HL-60/S4 treated with phorbol 12-myristate 13-acetate at 8.2 ng/mL for 4 days and 3 days (cell line): ENCODE measurements around the gene ADAMTSL2.

Source experiments
- in situ Hi-C: fragments of 300-500 bp; cut with MboI; formaldehyde crosslinking; loops from 2 replicates; pipeline ENCODE4 v1.15.0; 2022; ENCODE audit warnings: low sequenced_read_pairs

Gene ADAMTSL2

GRCh38 chr9:133534346-133535291, at the start of gene ADAMTSL2:
Gene ADAMTSL2 (plus strand): TSS chr9:133534704. CDS start chr9:133536713, 2,009 bp downstream.
- in situ Hi-C loops, result loop anchor here (10.0 kb wide), 1 partner anchor 180 kb away; no protein-coding TSS in a partner anchor

- in situ Hi-C loops, result loop anchor here (25.0 kb wide), 1 partner anchor 298 kb away; no protein-coding TSS in a partner anchor
Measured at GRCh38 chr9:133485531-133486260, 48.8 kb upstream of the ADAMTSL2 start.

GRCh38 chr9:133487331-133487725, 47.2 kb upstream of the ADAMTSL2 start:
- in situ Hi-C loops, result loop anchor here (25.0 kb wide), 1 partner anchor 300 kb away; no protein-coding TSS in a partner anchor

- in situ Hi-C loops, result loop anchor here (25.0 kb wide), 1 partner anchor 301 kb away; no protein-coding TSS in a partner anchor
Measured at GRCh38 chr9:133488686-133489252, 45.7 kb upstream of the ADAMTSL2 start.

DNA sequence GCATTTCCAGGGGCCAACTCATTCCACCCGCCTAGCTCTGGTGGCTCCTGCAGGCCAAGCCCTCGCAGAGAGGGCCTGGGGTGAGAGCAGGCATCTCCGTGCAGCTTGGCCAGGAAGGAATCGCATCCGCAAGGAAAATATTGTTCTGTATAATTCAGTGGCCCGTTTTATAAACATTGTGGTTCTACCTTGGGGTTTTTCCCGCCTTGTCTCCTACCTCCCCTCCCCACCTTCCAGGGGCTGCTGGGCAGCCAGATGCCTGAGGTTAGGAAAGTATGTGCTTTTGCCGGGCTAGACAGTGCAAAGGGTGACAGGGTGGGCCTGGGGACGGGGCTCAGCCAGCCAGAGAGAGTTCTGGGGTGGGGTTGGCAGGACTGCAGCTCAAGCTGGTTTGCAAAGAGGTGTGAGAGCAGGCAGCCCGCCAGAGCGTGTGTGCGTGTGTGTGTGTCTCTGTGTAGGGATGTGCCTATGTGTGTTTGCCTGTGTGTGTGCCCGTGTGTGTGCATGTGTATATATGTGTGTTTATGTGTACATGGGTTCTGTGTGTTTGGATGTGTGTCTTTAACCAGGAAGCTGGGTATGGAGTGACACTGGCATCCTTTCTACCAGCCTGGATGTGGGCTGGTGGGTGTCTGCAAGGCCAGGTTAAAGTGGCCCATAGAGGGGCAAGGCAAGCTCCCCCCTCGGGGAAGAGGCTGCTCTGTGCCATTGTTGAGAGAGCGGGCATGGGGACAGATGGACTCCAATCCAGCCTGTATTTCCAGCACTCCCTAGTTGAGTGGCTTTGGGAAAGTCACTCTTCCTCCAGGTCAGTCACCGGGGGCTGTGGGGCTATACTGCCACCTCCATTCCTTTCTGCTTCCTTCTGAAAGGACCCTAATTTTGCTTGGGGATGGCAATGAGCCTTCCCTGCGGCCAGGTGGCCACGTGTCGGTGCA, 45.0 kb upstream of the ADAMTSL2 start:
- in situ Hi-C loops, result loop anchor here (25.0 kb wide), 1 partner anchor 302 kb away; no protein-coding TSS in a partner anchor

DNA sequence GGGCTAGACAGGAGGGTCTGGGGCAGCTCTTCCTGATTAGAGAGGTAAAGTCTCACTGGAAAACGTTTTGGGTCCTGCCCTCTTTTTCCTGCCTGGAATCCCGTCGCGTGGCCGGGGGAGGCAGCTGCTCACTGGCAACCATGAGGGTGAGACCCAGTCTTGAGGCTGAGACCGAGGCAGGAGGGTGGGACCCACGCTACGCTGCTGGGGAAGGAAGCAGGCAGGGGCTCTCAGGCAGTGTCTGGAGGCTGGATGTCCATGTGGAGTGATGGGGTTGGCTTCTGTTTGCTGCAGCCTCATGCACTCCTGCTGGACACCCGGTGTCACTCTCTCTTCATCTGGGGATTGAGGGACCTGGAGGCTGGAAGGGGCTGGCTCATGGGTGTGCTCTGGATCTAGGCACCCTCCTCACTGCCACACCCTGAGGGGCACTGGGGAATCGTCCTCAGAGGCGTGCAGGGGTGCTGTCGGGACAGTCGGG, 44.3 kb upstream of the ADAMTSL2 start:
- in situ Hi-C loops, result loop anchor here (25.0 kb wide), 1 partner anchor 303 kb away; no protein-coding TSS in a partner anchor

DNA sequence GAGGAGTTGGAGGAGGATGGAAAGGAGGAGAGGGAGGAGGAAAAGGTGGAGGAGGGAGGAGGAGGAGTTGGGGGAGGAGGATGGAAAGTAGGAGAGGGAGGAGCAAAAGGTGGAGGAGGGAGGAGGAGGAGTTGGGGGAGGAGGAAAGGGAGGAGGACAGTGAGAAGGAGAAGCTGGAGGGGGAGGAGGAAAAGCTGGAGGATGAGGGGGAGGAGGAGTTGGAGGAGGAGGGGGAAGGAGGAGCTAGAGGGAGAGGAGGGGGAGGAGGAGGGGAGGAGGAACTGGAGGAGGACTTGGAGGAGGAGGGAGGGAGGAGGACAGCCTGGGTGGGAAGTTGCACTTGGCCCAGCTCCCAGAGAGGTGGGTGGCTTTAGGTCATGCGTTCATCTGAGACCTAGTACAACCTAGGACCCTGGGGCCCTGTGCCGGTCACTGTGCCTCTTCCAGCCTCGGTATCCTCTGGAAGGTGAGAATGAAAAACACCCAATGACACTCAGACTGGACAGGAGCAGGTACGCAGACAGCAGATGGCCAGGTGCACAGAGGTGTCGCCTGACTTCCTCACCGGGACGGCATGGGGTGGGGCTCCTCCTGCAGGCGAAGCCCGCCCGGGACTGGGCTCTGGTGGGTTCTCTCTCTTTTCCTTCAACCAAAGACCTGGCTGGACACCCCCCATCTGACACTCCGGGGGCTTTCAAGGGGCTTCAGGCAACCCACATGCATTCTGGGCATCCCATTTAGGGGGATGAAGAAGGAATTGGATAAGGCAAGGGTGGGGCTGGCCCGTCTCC, 43.4 kb upstream of the ADAMTSL2 start:
- in situ Hi-C loops, result loop anchor here (25.0 kb wide), 1 partner anchor 304 kb away; no protein-coding TSS in a partner anchor

- in situ Hi-C loops, result loop anchor here (25.0 kb wide), 1 partner anchor 304 kb away; no protein-coding TSS in a partner anchor
Measured at GRCh38 chr9:133491656-133491925, 42.9 kb upstream of the ADAMTSL2 start.

DNA sequence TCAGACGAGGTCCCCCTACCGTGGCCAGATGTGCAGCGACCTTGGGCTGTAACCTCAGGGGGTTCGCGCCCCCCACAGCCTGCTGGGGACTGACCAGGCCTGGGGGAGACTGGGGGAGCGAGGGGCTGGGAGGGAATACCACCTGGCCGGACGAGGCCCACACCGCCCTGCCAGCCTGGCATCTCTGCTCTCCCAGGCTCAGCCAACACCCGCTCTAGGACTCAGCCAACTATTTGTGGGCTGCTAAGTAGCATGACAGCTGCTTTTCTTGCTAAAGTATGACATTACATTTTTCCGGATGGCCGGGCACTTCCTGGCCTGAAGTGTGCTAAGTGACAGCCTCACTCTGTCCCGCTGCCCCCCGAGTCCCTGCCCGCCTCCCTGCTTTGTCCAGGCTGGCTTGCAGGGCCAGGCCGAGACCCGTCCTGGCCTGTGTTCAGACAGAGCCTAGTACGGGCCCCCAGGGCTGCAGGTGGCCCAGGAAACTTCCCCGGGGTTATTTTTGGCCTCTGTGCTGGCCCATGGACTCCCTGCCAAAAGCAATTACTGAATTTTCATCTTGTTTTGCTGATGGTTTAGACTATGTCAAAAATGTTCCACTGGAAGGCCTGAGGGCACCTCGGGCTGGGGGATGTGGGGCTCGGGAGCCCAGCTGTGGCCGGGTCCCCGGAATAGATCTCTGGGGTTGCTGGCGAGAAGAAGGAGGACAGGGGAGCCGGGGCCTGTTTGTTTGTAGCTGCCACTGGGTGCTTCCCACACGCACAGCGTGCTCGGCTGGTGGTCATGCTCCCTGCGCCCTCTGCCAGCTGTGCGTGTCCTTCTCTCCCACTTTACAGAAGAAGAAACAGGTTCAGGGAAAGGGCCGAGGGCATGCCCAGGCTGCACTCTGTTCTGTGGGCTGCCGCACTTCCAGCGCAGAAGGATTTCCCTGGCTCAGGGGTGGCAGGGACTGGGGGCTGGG, 42.2 kb upstream of the ADAMTSL2 start:
- in situ Hi-C loops, result loop anchor here (25.0 kb wide), 1 partner anchor 305 kb away; no protein-coding TSS in a partner anchor

- in situ Hi-C loops, result loop anchor here (25.0 kb wide), 1 partner anchor 306 kb away; no protein-coding TSS in a partner anchor
Measured at GRCh38 chr9:133493428-133493827, 41.1 kb upstream of the ADAMTSL2 start.

DNA sequence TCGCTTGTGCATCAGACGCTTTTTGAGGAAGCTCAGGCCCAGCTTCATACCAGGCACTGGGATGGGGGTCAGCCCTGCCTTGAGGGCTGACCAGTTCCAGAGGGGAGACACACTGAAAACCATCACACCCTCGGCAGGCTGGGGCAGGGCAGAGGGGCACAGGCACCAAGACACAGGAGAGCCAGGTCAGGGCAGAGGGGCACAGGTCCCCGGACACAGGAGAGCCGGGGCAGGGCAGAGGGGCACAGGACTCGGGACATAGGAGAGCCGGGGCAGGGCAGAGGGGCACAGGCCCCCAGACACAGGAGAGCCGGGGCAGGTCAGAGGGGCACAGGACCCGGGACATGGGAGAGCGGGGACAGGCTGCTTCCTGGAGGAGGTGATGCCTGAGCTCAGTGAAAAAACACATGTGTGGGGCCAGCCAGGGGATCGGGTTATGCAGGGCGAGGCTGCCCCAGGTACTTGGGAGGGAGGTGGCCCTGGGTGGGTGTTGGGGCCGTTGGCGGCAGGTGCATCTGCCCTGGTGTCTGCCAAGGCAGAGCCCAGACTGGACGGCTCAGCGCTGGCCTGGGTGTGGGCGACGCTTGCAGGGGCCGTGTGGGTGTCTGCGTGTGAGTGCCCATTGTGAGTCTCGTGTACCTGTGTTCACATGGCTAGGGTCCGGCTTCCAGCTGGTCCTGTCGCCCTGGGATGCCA, 40.5 kb upstream of the ADAMTSL2 start:
- in situ Hi-C loops, result loop anchor here (25.0 kb wide), 1 partner anchor 307 kb away; no protein-coding TSS in a partner anchor

DNA sequence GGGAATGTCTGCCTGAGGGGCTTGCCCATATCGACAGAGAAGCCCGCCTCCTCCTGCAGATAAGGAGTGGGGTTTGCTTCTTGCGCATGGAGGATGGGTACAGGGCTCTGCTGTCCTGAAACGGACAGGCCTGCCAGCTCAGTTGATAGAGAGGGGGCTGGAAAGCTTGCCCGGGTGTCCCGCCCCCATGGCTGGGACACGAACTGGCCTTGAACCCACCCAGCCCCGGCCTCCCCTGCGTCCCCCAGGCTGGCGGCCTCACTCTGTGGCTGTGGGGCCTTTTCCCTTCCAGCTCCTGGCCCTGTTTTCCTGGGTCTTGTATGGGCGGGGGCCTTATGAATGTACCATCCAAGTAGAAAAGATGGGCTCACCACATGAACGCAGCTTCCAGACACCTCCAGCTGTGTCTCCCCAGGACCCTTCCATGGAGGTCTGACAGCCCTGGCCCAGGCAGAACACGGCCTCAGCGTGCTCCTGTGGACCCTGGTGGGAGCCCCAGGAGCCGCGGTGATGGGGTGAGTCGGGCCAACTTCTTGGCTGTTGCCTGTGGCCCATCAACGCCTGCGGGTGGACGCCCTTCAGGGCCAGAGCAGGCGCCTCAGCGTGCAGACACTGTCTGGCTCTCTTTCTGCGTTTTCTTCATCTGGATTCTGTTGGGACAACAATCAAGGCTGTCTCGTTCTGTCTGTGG, 39.7 kb upstream of the ADAMTSL2 start:
- in situ Hi-C loops, result loop anchor here (25.0 kb wide), 1 partner anchor 307 kb away; no protein-coding TSS in a partner anchor

DNA sequence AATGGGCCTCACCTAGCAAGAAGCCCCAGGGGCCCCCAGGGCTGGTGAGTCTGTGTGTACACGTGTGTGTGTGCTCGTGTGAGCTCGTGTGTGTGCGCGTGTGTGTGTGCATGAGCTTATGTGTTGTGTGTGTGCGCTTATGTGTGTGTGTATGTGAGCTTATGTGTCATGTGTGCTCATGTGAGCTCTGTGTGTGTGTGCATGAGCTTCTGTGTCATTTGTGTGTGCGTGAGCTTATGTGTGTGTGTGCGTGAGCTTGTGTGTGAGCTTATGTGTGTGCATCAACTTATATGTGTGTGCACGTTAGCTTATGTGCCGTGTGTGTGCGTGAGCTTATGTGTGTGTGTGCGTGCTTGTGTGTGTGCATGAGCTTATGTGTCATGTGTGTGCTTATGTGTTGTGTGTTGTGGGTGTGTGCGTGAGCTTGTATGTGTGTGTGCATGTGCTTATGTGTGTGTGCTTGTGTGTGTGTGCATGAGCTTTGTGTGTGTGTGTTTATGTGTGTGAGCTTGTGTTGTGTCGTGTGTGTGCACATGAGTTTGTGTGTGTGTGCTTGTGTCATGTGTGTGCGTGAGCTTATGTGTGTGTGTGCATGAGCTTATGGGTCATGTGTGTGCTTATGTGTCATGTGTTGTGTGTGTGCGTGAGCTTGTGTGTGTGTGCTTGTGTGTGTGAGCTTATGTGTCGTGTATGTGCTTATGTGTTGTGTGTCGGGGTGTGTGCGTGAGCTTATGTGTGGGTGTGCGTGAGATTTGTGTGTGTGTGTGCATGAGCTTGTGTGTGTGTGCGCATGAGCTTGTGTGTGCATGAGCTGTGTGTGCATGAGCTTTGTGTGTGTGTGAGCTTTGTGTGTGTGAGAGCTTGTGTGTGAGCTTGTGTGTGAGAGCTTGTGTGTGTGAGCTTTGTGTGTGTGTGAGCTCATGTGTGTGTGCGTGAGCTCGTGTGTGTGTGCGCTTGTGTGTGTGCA, 38.9 kb upstream of the ADAMTSL2 start:
- in situ Hi-C loops, result loop anchor here (25.0 kb wide), 1 partner anchor 308 kb away; no protein-coding TSS in a partner anchor

DNA sequence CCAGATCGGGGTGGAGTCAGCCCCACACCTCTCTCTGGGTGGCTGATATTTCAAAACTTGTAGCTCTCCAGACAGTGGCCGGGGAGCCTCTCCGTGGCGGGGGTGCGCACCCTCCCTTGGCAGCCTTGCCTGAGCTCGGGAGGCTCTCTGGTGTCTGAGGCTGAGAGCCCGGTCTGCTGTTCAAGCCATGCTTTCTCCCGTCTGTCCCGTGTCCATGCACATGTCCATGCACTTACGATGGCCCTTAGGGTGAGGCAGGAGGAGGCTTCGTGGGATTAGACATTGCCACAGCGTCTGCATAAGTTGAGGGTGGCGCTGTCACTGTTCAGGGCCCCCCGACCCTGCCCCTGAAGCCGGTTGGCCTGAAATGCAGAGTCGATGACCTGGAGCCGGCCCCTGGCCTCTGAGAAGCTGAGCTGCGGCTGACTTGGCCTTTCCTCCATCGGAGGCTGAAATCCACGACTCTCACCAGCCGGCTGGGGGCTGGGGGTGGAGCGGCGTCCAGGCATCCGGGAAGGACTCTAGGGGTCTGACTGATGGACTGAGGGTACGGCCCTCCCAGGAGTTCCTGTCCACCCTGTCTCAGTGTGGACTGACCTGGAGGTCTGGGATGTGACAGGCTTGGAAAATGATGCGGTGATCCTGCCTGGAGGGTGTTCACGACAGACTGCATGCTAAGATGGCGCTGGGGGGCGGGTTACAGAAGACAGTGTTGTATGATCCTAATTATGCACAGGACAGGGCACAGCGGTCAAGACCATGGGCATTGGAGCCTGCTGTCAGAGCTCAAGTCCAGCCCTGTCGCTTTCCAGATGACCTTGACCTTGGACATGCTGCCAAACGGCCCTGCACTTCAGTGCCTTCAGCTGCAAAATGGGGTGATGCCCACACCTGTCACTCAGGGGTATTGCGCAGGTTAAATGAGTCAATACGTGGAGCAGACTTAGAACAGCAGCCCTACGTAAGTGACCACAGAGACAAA, 37.4 kb upstream of the ADAMTSL2 start:
- in situ Hi-C loops, result loop anchor here (25.0 kb wide), 1 partner anchor 310 kb away; no protein-coding TSS in a partner anchor
